ENCODE data around the gene PRXL2C.
A peak's percentile ranks its signal among the peaks of the same experiment; 100 is the strongest.
"Not testable (repeated sequence)": the region's sequence is repeated elsewhere in the genome, so short reads cannot be mapped to it uniquely, and the experiment has no call there.

The PRXL2C gene

DNA sequence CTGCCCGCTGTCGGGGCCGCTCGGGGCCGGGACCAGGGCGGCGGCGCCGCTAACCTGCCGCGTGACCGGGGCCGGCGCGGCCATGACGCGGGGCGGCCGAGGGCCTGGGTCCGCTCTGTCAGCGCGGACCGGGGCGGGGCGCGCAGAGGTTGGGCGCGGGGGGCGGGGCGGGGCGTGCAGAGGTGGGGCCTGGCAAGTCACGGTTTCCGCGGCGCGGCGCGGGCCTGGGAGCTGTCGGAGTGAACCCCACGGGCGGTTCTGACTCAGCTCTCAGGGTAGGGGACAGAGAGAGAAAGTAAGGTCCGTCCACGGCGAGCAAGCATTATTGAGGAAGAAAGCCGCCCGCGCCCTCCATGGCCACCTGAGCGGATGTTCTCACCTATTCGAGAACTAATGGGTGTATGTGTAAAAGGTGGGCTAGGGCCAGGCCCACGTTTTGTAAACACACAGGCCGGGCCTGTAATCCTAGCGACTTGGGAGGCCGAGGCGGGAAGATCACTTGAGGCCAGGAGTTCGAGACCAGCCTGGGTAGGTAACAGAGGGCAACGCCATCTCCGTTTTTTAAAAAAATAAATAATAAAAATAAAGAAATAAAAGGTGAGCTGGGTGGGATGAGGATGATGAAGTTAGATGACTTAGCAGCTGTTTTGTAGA is at the start of gene PRXL2C:
Gene PRXL2C (minus strand): TSS at position 120 of the 654 bp plus-strand sequence. CDS start 36 bp downstream, at position 84.
- DNase-seq: no peak

- not testable (repeated sequence) for DNase-seq
Measured at GRCh38 chr9:96700721-96701375, 45.7 kb upstream of the PRXL2C start.

DNA sequence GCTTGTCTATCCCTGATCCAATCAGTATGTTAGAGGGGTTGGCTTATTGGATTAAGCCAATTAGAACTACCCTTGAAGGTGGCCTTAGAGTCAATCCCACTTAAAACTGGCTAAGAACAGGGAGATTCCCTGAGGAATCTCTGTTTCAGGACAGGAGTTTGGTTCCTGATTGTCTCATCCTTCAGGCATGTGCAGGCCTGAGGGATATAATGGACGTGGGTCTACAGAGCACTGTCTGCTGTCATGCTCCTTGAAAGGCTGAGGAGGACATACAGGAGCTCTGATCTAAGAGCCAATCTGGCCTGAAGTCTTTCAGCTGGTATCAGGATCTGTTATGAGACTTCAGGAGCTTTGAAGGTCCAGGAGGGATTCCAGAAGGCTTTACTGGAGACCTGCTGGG is 36.2 kb upstream of the PRXL2C start:
- DNase-seq: no peak

GRCh38 chr9:96688745-96689464 is 33.8 kb upstream of the PRXL2C start:
- no peak for DNase-seq

- DNase-seq: no peak
Measured at GRCh38 chr9:96688187-96688586, 33.1 kb upstream of the PRXL2C start.

- DNase-seq: peak; percentile 27
Measured at GRCh38 chr9:96686638-96687335, 31.7 kb upstream of the PRXL2C start.

DNA sequence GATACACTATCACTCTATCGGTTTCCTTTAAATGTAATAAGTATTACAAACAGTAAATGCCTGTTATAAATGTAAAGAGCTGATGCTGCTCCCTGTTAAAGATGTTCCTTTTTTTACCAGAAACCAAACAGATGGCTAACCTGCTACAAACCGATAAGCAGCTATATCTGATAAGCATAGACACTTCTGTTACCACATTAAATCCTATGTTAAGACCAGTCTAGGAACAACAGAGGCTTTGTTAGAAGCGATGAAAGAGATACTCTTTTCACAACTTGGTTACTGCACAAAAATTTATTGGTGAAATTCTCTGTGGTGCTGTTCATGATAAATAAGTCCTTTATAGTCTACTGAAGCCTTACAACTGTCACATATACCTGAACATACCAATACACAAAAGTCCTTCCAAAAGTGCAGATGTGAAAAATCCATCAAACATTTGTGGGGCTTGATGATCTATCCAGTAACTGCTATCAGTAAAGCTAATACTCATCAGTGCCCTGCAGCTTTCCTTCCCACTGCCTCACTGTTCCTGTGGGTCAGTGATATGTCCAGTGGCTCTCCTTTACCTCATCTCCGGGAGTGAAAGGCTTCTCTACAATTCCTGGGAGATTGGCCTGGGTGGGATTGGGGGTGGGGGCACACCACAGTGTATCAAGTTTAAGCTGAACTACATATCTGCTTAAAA is 25.8 kb upstream of the PRXL2C start:
- no peak for DNase-seq

- no peak for DNase-seq
Measured at GRCh38 chr9:96674906-96675538, 19.9 kb upstream of the PRXL2C start.

- not testable (repeated sequence) for DNase-seq
Measured at GRCh38 chr9:96673786-96674185, 18.7 kb upstream of the PRXL2C start.

- no peak for DNase-seq
Measured at GRCh38 chr9:96668868-96669534, 13.9 kb upstream of the PRXL2C start.

DNA sequence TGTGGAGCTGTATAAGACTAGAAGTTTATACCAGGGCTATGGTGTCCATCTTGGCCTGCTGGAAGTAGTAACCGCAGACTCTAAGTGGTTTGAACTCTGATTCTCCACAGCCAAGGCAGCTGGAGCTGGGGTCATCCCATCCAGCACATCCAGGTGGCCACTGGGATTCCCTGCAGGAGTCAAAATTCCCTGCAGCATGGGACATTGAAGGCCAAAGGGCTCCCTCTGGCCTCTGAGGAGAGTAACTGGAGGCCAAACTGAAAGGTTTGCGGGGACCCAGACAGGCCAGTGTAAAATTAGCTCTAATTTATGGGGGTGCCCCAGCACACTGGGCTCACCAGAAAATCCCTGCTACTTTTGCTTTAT is 12.2 kb upstream of the PRXL2C start:
- no peak for DNase-seq

- DNase-seq: peak; percentile 26
Measured at GRCh38 chr9:96666653-96667362, 11.7 kb upstream of the PRXL2C start.

GRCh38 chr9:96665789-96666188 is 10.7 kb upstream of the PRXL2C start:
- DNase-seq: no peak

DNA sequence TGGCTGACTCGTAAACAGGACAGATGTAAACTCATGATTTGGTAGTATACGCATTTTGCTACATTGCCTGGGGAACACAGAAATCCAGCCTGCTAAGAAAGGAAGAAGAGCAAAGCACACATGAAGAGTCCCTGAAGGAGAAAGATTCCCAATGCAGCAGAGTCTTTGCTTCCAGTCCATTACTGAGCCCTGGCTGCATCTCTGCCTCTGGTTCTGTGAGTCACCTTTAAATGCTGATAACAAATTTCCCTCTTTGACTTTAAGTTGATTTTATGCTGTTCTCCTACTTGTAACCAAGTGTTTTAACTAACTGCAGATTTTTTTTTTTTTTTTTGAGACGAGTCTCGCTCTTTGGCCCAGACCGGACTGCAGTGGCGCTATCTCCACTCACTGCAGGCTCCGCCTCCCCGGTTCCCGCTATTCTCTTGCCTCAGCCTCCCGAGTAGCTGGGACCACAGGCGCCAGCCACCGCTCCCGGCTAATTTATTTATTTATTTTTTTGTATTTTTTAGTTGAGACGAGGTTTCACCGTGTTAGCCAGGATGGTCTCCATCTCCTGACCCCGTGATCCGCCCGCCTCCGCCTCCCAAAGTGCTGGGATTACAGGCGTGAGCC is 8.5 kb upstream of the PRXL2C start:
- no peak for DNase-seq

DNA sequence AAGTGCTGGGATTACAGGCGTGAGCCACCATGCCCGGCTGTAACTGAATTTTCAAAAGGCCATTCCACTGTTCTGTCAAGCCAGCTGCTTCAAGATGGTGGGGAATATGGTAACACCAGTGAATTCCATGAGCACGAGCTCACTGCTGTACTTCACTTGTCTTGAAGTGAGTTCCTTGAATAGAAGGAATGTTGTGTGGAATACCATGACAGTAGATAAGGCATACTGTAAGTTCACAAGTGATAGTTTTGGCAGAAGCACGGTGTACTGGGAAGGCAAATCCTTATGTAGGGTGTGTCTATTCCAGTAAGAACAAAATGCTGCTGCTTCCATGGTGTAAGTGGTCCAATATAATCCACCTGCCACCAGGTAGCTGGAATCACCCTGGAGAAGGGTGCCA is 6.6 kb upstream of the PRXL2C start:
- DNase-seq: no peak

- DNase-seq: no peak
Measured at GRCh38 chr9:96660692-96661248, 5.7 kb upstream of the PRXL2C start.

GRCh38 chr9:96654450-96655197 is 493 bp downstream of the PRXL2C start:
- peak; percentile 30 for DNase-seq

DNA sequence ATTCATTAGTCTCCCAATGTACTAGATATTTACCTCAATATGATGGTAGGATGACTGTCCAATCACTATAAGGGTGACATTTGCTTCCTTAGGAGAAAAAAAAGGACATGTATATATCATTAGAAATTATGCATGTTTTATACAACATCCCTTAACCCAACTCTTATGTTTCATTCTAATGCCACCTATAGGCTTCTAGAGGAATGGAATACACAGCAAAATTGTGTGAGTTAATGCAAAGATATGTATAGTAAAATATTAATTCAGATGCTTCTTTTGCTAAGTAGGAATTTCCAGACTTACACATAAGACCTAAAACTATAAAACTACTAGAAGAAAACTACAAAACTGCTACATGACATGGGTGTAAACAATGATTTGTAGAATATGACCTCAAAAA is 3.5 kb downstream of the PRXL2C start:
- no peak for DNase-seq

DNA sequence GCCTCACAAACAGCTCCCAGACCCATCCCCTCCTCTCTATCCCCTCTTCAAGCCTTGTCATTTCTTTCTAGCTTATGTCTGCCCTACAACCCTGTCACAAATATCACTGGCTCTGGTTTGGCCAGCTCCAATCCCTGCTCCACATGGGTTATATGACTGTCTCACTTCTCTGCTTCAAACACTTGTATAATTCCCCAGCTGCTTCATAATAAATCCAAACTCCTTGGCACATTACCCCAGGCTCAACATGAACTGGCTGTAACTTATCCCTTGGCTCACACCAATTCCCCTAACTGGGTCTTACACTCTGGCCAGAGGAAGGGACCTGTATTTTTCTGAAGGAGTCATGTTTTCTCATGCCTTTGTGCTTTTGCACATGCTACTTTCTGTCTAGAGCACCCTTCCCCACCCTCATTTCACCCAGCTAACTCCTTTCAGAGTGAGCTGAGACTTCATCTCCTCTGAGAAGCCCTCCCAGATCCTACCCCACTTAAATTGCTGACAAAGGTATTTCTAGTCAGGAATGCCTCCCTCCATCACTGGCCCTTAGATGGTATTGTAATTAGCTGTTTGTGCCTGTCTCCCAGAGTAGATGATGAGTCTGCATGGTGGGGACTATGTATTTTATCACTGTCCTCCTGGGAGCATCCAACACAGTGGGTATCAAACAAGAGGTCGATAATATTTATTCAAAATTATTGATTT is 5.3 kb downstream of the PRXL2C start:
- no peak for DNase-seq

All from NCI-H446 treated with DMSO at 0.1 percent for 48 hours (cell line).